H1 (cell line): ENCODE data around the gene FGFBP2.
"Not testable (repeated sequence)": the region's sequence is repeated elsewhere in the genome, so short reads cannot be mapped to it uniquely, and the experiment has no call there.

Experiments
- CBX8 ChIP-seq: fragments of 300-800, 300-1000 bp; sonication (generic); IDR thresholded peaks from 2 replicates; pipeline ENCODE4 v1.7.1; 2016; ENCODE audit warnings: low read depth, low read length, borderline replicate concordance
- CTCF ChIP-seq, 3 experiments: IDR thresholded peaks; 1 replicate in 2 of 3; 2 replicates in 1 of 3; pipeline versions ENCODE4 v1.5.1 to v1.6.1; 2011; ENCODE audit warnings: low read length in 3 of 3, mild to moderate bottlenecking in 3 of 3, inconsistent platforms in 2 of 3, low read depth in 1 of 3, moderate library complexity in 1 of 3; ENCODE audit not compliant: insufficient read depth in 1 of 3; ENCODE audit errors: control extremely low read depth in 1 of 3
- EP300 ChIP-seq, 2 experiments: IDR thresholded peaks; 1 replicate in 1 of 2; 2 replicates in 1 of 2; pipeline ENCODE4 v1.6.1; 2011 to 2012; ENCODE audit warnings: low read depth in 2 of 2, low read length in 2 of 2, mild to moderate bottlenecking in 2 of 2, borderline replicate concordance in 1 of 2, inconsistent platforms in 1 of 2, moderate library complexity in 1 of 2
- EZH2 ChIP-seq: fragments of 200-600 bp; sonication (generic); IDR thresholded peaks from 2 replicates; pipeline ENCODE4 v1.7.1; 2012; ENCODE audit warnings: low read depth, mild to moderate bottlenecking, moderate library complexity, low read length, inconsistent platforms; ENCODE audit not compliant: severe bottlenecking
- HDAC2 ChIP-seq, 2 experiments: fragments of 300-600 bp in 1 of 2; sonication (generic) in 1 of 2; IDR thresholded peaks; 2 replicates each; pipeline ENCODE4 v1.6.1; 2011 to 2012; ENCODE audit warnings: low read depth in 2 of 2, low read length in 2 of 2, mild to moderate bottlenecking in 2 of 2, moderate library complexity in 2 of 2, borderline replicate concordance in 1 of 2, inconsistent platforms in 1 of 2
- POLR2A ChIP-seq, 2 experiments: IDR thresholded peaks; 1 replicate in 1 of 2; 2 replicates in 1 of 2; pipeline ENCODE4 v1.6.1; 2011; ENCODE audit warnings: low read depth in 2 of 2, low read length in 2 of 2, mild to moderate bottlenecking in 2 of 2; ENCODE audit errors: control extremely low read depth in 1 of 2
- POLR2AphosphoS5 ChIP-seq: IDR thresholded peaks from 2 replicates; pipeline ENCODE4 v1.6.1; 2011; ENCODE audit warnings: low read depth, low read length
- RXRA ChIP-seq: IDR thresholded peaks from 2 replicates; pipeline ENCODE4 v1.6.1; 2011; ENCODE audit warnings: low read depth, mild to moderate bottlenecking, low read length, moderate library complexity; ENCODE audit not compliant: insufficient read depth
- TAF1 ChIP-seq: IDR thresholded peaks from 2 replicates; pipeline ENCODE4 v1.6.1; 2011; ENCODE audit warnings: mild to moderate bottlenecking, low read depth, low read length
- ZNF274 ChIP-seq: IDR thresholded peaks from 2 replicates; pipeline ENCODE4 v1.7.0; 2012; ENCODE audit warnings: low read length, borderline replicate concordance; ENCODE audit errors: extremely low read depth

GRCh38 chr4:15916358-15916757 is 46.6 kb downstream of the FGFBP2 start:
- not testable (repeated sequence) for TF ChIP-seq ZNF274; EZH2; CTCF (IDR thresholded peaks at IDR 0.05; ENCODE audit: control extremely low read depth in 1 of 3, insufficient read depth in 1 of 3, low read depth in 1 of 3, low read length in 3 of 3); POLR2AphosphoS5; POLR2A (IDR thresholded peaks at IDR 0.05; ENCODE audit: control extremely low read depth in 1 of 2, low read depth in 2 of 2, low read length in 2 of 2); RXRA; CBX8; HDAC2 (IDR thresholded peaks at IDR 0.05; ENCODE audit: borderline replicate concordance in 1 of 2, low read depth in 2 of 2, low read length in 2 of 2); EP300 (IDR thresholded peaks at IDR 0.05; ENCODE audit: borderline replicate concordance in 1 of 2, low read depth in 2 of 2, low read length in 2 of 2); TAF1
